SK-N-SH (cell line): ENCODE measurements around the gene ZNF75A.

Experiments used
- EP300 ChIP-seq, 2 experiments: IDR thresholded peaks; 2 replicates each; pipeline versions ENCODE4 v1.4.0 to v1.6.1; 2012; ENCODE audit warnings: borderline replicate concordance in 1 of 2, low read depth in 1 of 2, low read length in 1 of 2
- POLR2AphosphoS5 ChIP-seq: IDR thresholded peaks from 2 replicates; pipeline ENCODE4 v1.6.1; 2012; ENCODE audit warnings: low read depth, low read length
- TAF1 ChIP-seq: IDR thresholded peaks from 2 replicates; pipeline ENCODE4 v1.6.1; 2012; ENCODE audit warnings: low read depth, mild to moderate bottlenecking, low read length, moderate library complexity, borderline replicate concordance
- YY1 ChIP-seq: IDR thresholded peaks from 2 replicates; pipeline ENCODE4 v1.4.0; 2012; ENCODE audit warnings: low read depth, mild to moderate bottlenecking
- TF ChIP-seq, protein P1 (sequence below): fragments of 150-350 bp; IDR thresholded peaks from 2 replicates; pipeline ENCODE4 v1.6.1; 2016; ENCODE audit warnings: mild to moderate bottlenecking, low read depth, low read length
- TF ChIP-seq, protein P2 (sequence below): fragments of 200-600 bp; sonication (generic); IDR thresholded peaks from 2 replicates; pipeline ENCODE4 v1.6.1; 2017; ENCODE audit warnings: antibody characterized with exemption, mild to moderate bottlenecking, moderate library complexity
- TF ChIP-seq, protein P3 (sequence below): IDR thresholded peaks from 2 replicates; pipeline ENCODE4 v1.4.0; 2012; ENCODE audit warnings: low read depth, borderline replicate concordance
- TF ChIP-seq, protein P4 (sequence below): fragments of 150-350 bp; IDR thresholded peaks from 2 replicates; pipeline ENCODE4 v1.6.1; 2017; ENCODE audit warnings: antibody characterized with exemption, low read length, low read depth, borderline replicate concordance

DNA sequence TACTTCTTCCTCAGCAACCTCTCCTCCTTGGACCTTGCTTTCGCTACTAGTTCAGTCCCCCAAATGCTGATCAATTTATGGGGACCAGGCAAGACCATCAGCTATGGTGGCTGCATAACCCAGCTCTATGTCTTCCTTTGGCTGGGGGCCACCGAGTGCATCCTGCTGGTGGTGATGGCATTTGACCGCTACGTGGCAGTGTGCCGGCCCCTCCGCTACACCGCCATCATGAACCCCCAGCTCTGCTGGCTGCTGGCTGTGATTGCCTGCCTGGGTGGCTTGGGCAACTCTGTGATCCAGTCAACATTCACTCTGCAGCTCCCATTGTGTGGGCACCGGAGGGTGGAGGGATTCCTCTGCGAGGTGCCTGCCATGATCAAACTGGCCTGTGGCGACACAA lies 50.8 kb downstream of the ZNF75A start:
- TF ChIP-seq, protein P1, sequence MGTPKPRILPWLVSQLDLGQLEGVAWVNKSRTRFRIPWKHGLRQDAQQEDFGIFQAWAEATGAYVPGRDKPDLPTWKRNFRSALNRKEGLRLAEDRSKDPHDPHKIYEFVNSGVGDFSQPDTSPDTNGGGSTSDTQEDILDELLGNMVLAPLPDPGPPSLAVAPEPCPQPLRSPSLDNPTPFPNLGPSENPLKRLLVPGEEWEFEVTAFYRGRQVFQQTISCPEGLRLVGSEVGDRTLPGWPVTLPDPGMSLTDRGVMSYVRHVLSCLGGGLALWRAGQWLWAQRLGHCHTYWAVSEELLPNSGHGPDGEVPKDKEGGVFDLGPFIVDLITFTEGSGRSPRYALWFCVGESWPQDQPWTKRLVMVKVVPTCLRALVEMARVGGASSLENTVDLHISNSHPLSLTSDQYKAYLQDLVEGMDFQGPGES, result no peak
- TF ChIP-seq POLR2AphosphoS5 (no peak), EP300 (IDR thresholded peaks at IDR 0.05; ENCODE audit: borderline replicate concordance in 1 of 2, low read depth in 1 of 2, low read length in 1 of 2) (no peak), YY1 (no peak), TAF1 (no peak)
- TF ChIP-seq, protein P2, sequence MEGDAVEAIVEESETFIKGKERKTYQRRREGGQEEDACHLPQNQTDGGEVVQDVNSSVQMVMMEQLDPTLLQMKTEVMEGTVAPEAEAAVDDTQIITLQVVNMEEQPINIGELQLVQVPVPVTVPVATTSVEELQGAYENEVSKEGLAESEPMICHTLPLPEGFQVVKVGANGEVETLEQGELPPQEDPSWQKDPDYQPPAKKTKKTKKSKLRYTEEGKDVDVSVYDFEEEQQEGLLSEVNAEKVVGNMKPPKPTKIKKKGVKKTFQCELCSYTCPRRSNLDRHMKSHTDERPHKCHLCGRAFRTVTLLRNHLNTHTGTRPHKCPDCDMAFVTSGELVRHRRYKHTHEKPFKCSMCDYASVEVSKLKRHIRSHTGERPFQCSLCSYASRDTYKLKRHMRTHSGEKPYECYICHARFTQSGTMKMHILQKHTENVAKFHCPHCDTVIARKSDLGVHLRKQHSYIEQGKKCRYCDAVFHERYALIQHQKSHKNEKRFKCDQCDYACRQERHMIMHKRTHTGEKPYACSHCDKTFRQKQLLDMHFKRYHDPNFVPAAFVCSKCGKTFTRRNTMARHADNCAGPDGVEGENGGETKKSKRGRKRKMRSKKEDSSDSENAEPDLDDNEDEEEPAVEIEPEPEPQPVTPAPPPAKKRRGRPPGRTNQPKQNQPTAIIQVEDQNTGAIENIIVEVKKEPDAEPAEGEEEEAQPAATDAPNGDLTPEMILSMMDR, result peak; percentile 20; the same call in 1 of the 2 replicates
- TF ChIP-seq, protein P3, sequence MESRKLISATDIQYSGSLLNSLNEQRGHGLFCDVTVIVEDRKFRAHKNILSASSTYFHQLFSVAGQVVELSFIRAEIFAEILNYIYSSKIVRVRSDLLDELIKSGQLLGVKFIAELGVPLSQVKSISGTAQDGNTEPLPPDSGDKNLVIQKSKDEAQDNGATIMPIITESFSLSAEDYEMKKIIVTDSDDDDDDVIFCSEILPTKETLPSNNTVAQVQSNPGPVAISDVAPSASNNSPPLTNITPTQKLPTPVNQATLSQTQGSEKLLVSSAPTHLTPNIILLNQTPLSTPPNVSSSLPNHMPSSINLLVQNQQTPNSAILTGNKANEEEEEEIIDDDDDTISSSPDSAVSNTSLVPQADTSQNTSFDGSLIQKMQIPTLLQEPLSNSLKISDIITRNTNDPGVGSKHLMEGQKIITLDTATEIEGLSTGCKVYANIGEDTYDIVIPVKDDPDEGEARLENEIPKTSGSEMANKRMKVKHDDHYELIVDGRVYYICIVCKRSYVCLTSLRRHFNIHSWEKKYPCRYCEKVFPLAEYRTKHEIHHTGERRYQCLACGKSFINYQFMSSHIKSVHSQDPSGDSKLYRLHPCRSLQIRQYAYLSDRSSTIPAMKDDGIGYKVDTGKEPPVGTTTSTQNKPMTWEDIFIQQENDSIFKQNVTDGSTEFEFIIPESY, result no peak
- TF ChIP-seq, protein P4, sequence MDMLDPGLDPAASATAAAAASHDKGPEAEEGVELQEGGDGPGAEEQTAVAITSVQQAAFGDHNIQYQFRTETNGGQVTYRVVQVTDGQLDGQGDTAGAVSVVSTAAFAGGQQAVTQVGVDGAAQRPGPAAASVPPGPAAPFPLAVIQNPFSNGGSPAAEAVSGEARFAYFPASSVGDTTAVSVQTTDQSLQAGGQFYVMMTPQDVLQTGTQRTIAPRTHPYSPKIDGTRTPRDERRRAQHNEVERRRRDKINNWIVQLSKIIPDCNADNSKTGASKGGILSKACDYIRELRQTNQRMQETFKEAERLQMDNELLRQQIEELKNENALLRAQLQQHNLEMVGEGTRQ, result no peak
